ENCODE measurements around the gene GALNT18.

The GALNT18 gene

DNA sequence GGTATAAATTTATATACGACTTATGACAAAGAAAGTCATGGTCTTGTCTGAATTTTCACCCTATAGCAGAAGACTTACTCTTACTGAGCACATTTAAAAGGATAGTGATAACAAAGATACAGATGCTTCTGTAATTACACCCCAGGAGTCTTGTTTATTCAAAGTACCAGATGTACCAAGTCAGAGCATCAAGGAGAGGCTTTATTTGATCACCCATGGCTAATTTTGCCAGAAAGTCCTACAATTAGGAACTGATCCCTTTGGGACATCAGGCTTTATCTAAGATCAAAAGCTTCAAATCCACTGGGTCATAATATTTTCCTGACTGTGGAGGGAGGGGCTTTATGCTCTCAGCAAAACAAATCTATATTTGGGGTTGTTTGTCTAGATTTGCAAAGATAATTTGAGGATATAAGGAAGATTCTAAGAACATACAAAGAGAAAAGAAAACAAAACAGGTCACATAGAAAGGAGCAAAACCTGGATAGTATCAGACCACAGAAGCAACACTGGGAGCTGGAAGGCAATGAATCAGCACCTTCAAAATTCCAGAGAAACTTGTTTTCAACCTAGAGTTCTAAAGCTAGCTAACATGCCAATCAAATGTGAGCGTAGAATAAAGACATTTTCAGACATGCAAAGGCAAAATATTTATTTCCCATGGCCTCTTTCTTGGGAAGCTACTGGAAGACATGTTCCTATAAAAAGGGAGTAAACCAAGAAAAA lies 143.9 kb downstream of the GALNT18 start:
- Histone ChIP-seq H3K79me2 (ENCODE audit: low read length) (no peaks in the 10 kb centered on the region), H3K9me3 (replicated peaks; ENCODE audit: insufficient read depth, low read length) (no peaks in the 10 kb centered on the region), H3K9ac (ENCODE audit: low read length) (no peak overlapping the region), H4K20me1 (ENCODE audit: insufficient read depth, low read length) (no peaks in the 10 kb centered on the region), H2AFZ (ENCODE audit: low read length) (no peak overlapping the region), H3K27ac (ENCODE audit: low read length) (no peak overlapping the region), H3K36me3 (replicated peaks; ENCODE audit: insufficient read depth, low read length) (no peaks in the 10 kb centered on the region), H3F3A (ENCODE audit: insufficient read depth, low read length) (no peaks in the 10 kb centered on the region), H3K4me1 (ENCODE audit: low read length) (no peaks in the 10 kb centered on the region), H3K9me2 (replicated peaks; ENCODE audit: insufficient read depth, low read length) (no peaks in the 10 kb centered on the region), H3K4me3 (ENCODE audit: low read length) (no peak overlapping the region), H3K27me3 (replicated peaks; ENCODE audit: insufficient read depth, low read length) (no peaks in the 10 kb centered on the region), H3K4me2 (ENCODE audit: low read depth, low read length) (no peak overlapping the region)
- DNase-seq = no peak
- no peak for TF ChIP-seq EZH2phosphoT487 (IDR thresholded peaks at IDR 0.05; ENCODE audit: low read length)
- TF ChIP-seq EZH2 (optimal IDR thresholded peaks at IDR 0.05; ENCODE audit: low read depth, low read length) = no peak
- no peak for TF ChIP-seq CTCF (IDR thresholded peaks at IDR 0.05; ENCODE audit: low read length)

DNA sequence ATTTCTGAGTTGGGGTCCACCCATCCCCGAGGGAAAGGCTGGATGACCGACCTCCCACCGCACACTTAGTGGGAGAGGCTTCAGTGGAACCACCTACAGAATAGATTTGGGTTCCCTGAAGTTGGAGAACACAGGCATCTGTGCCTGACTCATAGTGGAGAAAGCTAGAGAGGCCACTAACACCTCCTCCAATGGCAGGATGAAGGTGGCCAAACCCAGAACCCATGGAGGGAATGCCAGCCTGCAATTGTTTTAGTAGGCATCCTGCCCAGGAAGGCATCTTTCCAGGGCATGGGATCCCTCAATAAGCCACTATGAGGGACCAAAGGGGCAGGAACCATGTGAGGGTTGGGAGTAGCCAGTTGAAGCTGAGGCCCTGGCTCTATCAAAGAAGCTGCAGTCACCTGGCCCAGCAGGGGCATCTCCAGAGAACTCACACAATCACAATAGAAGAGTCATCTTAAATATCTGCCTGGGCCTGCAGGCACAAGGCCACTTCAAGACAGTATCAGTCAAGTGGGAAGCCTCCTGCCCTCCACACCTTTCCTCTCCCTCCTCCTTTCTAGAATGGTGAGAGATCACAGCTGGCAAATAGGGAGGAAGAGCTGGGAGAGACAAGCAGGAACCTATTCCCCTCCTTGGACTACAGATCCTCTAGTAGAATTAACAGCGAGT lies 144.7 kb downstream of the GALNT18 start:
- no peak overlapping the region for H3K9ac ChIP-seq (ENCODE audit: low read length)
- no peak overlapping the region for H2AFZ ChIP-seq (ENCODE audit: low read length)
- no peaks in the 10 kb centered on the region for H3K36me3 ChIP-seq (replicated peaks; ENCODE audit: insufficient read depth, low read length)
- DNase-seq = no peak
- no peaks in the 10 kb centered on the region for H3K27me3 ChIP-seq (replicated peaks; ENCODE audit: insufficient read depth, low read length)
- no peaks in the 10 kb centered on the region for H3F3A ChIP-seq (ENCODE audit: insufficient read depth, low read length)
- TF ChIP-seq CTCF (IDR thresholded peaks at IDR 0.05; ENCODE audit: low read length) (no peak), EZH2phosphoT487 (IDR thresholded peaks at IDR 0.05; ENCODE audit: low read length) (no peak)
- no peaks in the 10 kb centered on the region for H3K9me3 ChIP-seq (replicated peaks; ENCODE audit: insufficient read depth, low read length)
- no peaks in the 10 kb centered on the region for H3K9me2 ChIP-seq (replicated peaks; ENCODE audit: insufficient read depth, low read length)
- no peak overlapping the region for H3K4me2 ChIP-seq (ENCODE audit: low read depth, low read length)
- no peaks in the 10 kb centered on the region for H3K4me1 ChIP-seq (ENCODE audit: low read length)
- no peaks in the 10 kb centered on the region for H3K79me2 ChIP-seq (ENCODE audit: low read length)
- no peak overlapping the region for H3K4me3 ChIP-seq (ENCODE audit: low read length)
- no peaks in the 10 kb centered on the region for H4K20me1 ChIP-seq (ENCODE audit: insufficient read depth, low read length)
- H3K27ac ChIP-seq (ENCODE audit: low read length) = no peak overlapping the region

DNA sequence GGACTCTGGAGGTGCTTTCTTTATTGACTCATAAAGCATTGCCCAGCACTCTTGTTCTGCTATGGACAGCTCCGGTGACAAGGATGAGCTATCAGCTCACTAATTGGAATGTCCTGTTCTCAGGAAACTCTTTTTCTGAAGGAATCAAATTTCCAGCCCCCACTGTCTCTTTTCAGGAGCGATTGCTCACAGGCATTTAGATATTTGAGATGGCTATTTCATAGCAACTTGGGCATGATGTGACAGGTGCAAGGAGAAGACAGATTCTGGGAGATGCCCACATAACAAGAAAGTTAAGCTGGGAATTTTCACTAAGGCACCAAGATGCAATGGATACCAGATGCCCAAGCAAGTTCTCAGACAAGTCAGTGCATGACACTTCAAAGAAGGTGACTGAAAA lies 145.3 kb downstream of the GALNT18 start:
- Histone ChIP-seq H3K9me3 (replicated peaks; ENCODE audit: insufficient read depth, low read length) (no peaks in the 10 kb centered on the region), H3K4me1 (ENCODE audit: low read length) (no peaks in the 10 kb centered on the region), H3K4me2 (ENCODE audit: low read depth, low read length) (no peak overlapping the region), H3K4me3 (ENCODE audit: low read length) (no peak overlapping the region), H3K79me2 (ENCODE audit: low read length) (no peaks in the 10 kb centered on the region), H3K36me3 (replicated peaks; ENCODE audit: insufficient read depth, low read length) (no peaks in the 10 kb centered on the region), H3K9ac (ENCODE audit: low read length) (no peak overlapping the region), H3K27me3 (replicated peaks; ENCODE audit: insufficient read depth, low read length) (no peaks in the 10 kb centered on the region), H4K20me1 (ENCODE audit: insufficient read depth, low read length) (no peaks in the 10 kb centered on the region), H3F3A (ENCODE audit: insufficient read depth, low read length) (no peaks in the 10 kb centered on the region), H3K27ac (ENCODE audit: low read length) (no peak overlapping the region), H2AFZ (ENCODE audit: low read length) (no peak overlapping the region), H3K9me2 (replicated peaks; ENCODE audit: insufficient read depth, low read length) (no peaks in the 10 kb centered on the region)
- no peak for TF ChIP-seq EZH2phosphoT487 (IDR thresholded peaks at IDR 0.05; ENCODE audit: low read length)
- no peak for TF ChIP-seq CTCF (IDR thresholded peaks at IDR 0.05; ENCODE audit: low read length)
- no peak for TF ChIP-seq EZH2 (optimal IDR thresholded peaks at IDR 0.05; ENCODE audit: low read depth, low read length)
- DNase-seq = no peak
